IMR-90 (cell line): ENCODE measurements around the gene ACSL3. TPM values are rescaled to one million over a fixed set of nuclear protein-coding genes. Genes with fewer than 3 reads are reported as not detected.

Experiments
- ATAC-seq: fragments of 200-7000 bp; cut with Tn5 transposase; 2 replicates; pipeline ENCODE4 v1.9.1; 2020; ENCODE audit warnings: low read depth, mild to moderate bottlenecking, moderate library complexity
- BruUV-seq: library from RNA; stranded (reverse); fragments of 400-500 nt; replicated peaks from 2 replicates; lab custom pipeline; 2021; lab: Mats Ljungman, UMichigan
- CTCF ChIA-PET: fragments of 300-600 bp; formaldehyde crosslinking; extraction: SDS; loops from one replicate; lab custom pipeline; 2021; ENCODE audit warnings: antibody characterized with exemption; lab: Yijun Ruan, JAX
- POLR2A ChIA-PET: fragments of 300-600 bp; sonication (Branson Sonifier 250); formaldehyde crosslinking; loops from one replicate; lab custom pipeline; 2022; ENCODE audit warnings: antibody characterized with exemption; ENCODE audit not compliant: unreplicated experiment; lab: Charles Lee
- DNase-seq: peaks from one replicate; pipeline ENCODE4 v3.0.0; 2013
- H2AFZ ChIP-seq: replicated peaks from 2 replicates; pipeline ENCODE3; 2013; ENCODE audit warnings: low read length, mild to moderate bottlenecking; ENCODE audit not compliant: poor library complexity
- H2AK5ac ChIP-seq: 2 replicates; pipeline ENCODE4 v1.6.1; 2013; ENCODE audit warnings: low read depth, low read length, inconsistent platforms
- H2AK9ac ChIP-seq: replicated peaks from 2 replicates; pipeline ENCODE3; 2013; ENCODE audit warnings: mild to moderate bottlenecking, low read depth, low read length, moderate library complexity; ENCODE audit not compliant: poor library complexity
- H2BK120ac ChIP-seq: 2 replicates; pipeline ENCODE4 v1.6.1; 2013; ENCODE audit warnings: low read depth, low read length, inconsistent platforms
- H2BK15ac ChIP-seq: 3 replicates; pipeline ENCODE4 v1.6.1; 2013; ENCODE audit warnings: low read depth, low read length, inconsistent platforms
- H2BK20ac ChIP-seq: 2 replicates; pipeline ENCODE4 v1.6.1; 2013; ENCODE audit warnings: low read depth, mild to moderate bottlenecking, inconsistent platforms, low read length, moderate library complexity
- H2BK5ac ChIP-seq: 2 replicates; pipeline ENCODE4 v1.6.1; 2013; ENCODE audit warnings: mild to moderate bottlenecking, low read depth, low read length, inconsistent platforms; ENCODE audit not compliant: poor library complexity, severe bottlenecking
- H3K14ac ChIP-seq: replicated peaks from 2 replicates; pipeline ENCODE4 v1.6.1; 2013; ENCODE audit warnings: low read depth, low read length, inconsistent platforms
- H3K18ac ChIP-seq: 2 replicates; pipeline ENCODE4 v1.6.1; 2013; ENCODE audit warnings: low read depth, low read length, control low read depth
- H3K23ac ChIP-seq: 2 replicates; pipeline ENCODE4 v1.6.1; 2013; ENCODE audit warnings: low read depth, low read length, inconsistent platforms
- H3K27ac ChIP-seq: 2 replicates; pipeline ENCODE4 v1.5.1; 2013; ENCODE audit warnings: mild to moderate bottlenecking, control low read depth, low read length; ENCODE audit not compliant: insufficient read depth
- H3K27me3 ChIP-seq: 2 replicates; pipeline ENCODE4 v1.6.1; 2013; ENCODE audit warnings: low read length; ENCODE audit not compliant: control insufficient read depth, insufficient read depth
- H3K36me3 ChIP-seq: 2 replicates; pipeline ENCODE4 v1.6.1; 2013; ENCODE audit warnings: low read length, mixed read lengths; ENCODE audit not compliant: control insufficient read depth, insufficient read depth
- H3K4ac ChIP-seq: 2 replicates; pipeline ENCODE4 v1.6.1; 2013; ENCODE audit warnings: low read depth, low read length, inconsistent platforms
- H3K4me1 ChIP-seq: 2 replicates; pipeline ENCODE4 v1.6.1; 2013; ENCODE audit warnings: low read length, mixed read lengths; ENCODE audit not compliant: control insufficient read depth, insufficient read depth
- H3K4me2 ChIP-seq: 2 replicates; pipeline ENCODE4 v1.6.1; 2013; ENCODE audit warnings: low read depth, mild to moderate bottlenecking, control low read depth, low read length, moderate library complexity
- H3K4me3 ChIP-seq: 2 replicates; pipeline ENCODE4 v1.5.1; 2013; ENCODE audit warnings: low read depth, mild to moderate bottlenecking, control low read depth, low read length, moderate library complexity; ENCODE audit not compliant: insufficient read depth
- H3K56ac ChIP-seq: 2 replicates; pipeline ENCODE4 v1.6.1; 2013; ENCODE audit warnings: low read length, inconsistent platforms; ENCODE audit not compliant: insufficient read depth; ENCODE audit errors: extremely low read depth
- H3K79me1 ChIP-seq, 2 experiments: 2 replicates each; pipeline ENCODE4 v1.6.1; 2013; ENCODE audit warnings: low read length in 2 of 2, inconsistent platforms in 1 of 2, low read depth in 1 of 2
- H3K9ac ChIP-seq: 2 replicates; pipeline ENCODE4 v1.6.1; 2013; ENCODE audit warnings: low read depth, low read length, control low read depth
- H3K9me1 ChIP-seq: 2 replicates; pipeline ENCODE4 v1.6.1; 2013; ENCODE audit warnings: low read length, inconsistent platforms; ENCODE audit not compliant: insufficient read depth
- H3K9me3 ChIP-seq: 2 replicates; pipeline ENCODE4 v1.6.1; 2013; ENCODE audit warnings: low read length; ENCODE audit not compliant: control insufficient read depth, insufficient read depth
- H4K20me1 ChIP-seq: 2 replicates; pipeline ENCODE4 v1.6.1; 2013; ENCODE audit warnings: low read length, inconsistent platforms; ENCODE audit not compliant: insufficient read depth
- H4K5ac ChIP-seq: 2 replicates; pipeline ENCODE4 v1.6.1; 2013; ENCODE audit warnings: mild to moderate bottlenecking, low read depth, low read length, control low read depth
- H4K8ac ChIP-seq, 2 experiments: 2 replicates each; pipeline ENCODE4 v1.6.1; 2013; ENCODE audit warnings: low read depth in 2 of 2, low read length in 2 of 2, control low read depth in 1 of 2, inconsistent platforms in 1 of 2
- H4K91ac ChIP-seq: 2 replicates; pipeline ENCODE4 v1.6.1; 2013; ENCODE audit warnings: low read depth, low read length, inconsistent platforms; ENCODE audit not compliant: insufficient read depth
- BHLHE40 ChIP-seq: fragments of 150-350 bp; IDR thresholded peaks from 2 replicates; pipeline ENCODE4 v1.6.1; 2016; ENCODE audit warnings: mild to moderate bottlenecking, low read depth, low read length
- CEBPB ChIP-seq: IDR thresholded peaks from 2 replicates; pipeline ENCODE4 v1.6.1; 2012; ENCODE audit warnings: low read depth, low read length, improper control_type of control experiment
- CHD1 ChIP-seq: IDR thresholded peaks from 2 replicates; pipeline ENCODE4 v1.6.1; 2012; ENCODE audit warnings: low read depth, low read length, improper control_type of control experiment
- FOS ChIP-seq: fragments of 150-350 bp; IDR thresholded peaks from 2 replicates; pipeline ENCODE4 v1.6.1; 2016; ENCODE audit warnings: low read depth, low read length
- MAFK ChIP-seq: IDR thresholded peaks from 2 replicates; pipeline ENCODE4 v1.6.1; 2012; ENCODE audit warnings: low read depth, low read length, improper control_type of control experiment
- POLR2A ChIP-seq: IDR thresholded peaks from 2 replicates; pipeline ENCODE4 v1.6.1; 2012; ENCODE audit warnings: mild to moderate bottlenecking, low read depth, low read length
- RCOR1 ChIP-seq: IDR thresholded peaks from 2 replicates; pipeline ENCODE4 v1.6.1; 2012; ENCODE audit warnings: mild to moderate bottlenecking, low read length, improper control_type of control experiment; ENCODE audit not compliant: insufficient replicate concordance
- SMC3 ChIP-seq: fragments of 150-350 bp; IDR thresholded peaks from 2 replicates; pipeline ENCODE4 v1.6.1; 2016; ENCODE audit warnings: low read depth, mild to moderate bottlenecking, antibody characterized with exemption, low read length, moderate library complexity
- WGBS, 2 experiments: methylation state at CpG; one replicate each; pipeline versions ENCODE4 v1.1.5 to v1.1.7; 2013; ENCODE audit warnings: missing lambda C conversion rate in 2 of 2; ENCODE audit not compliant: insufficient read length in 1 of 2; ENCODE audit errors: extremely low coverage in 2 of 2; 5-methylcytosine and 5-hydroxymethylcytosine counted together
- dilution Hi-C: fragments of 300-500 bp; cut with HindIII; formaldehyde crosslinking; loops from one replicate; pipeline ENCODE4 v1.14.3; 2018; ENCODE audit warnings: low sequenced_read_pairs; ENCODE audit not compliant: unreplicated experiment
- in situ Hi-C: fragments of 300-500 bp; cut with MboI; formaldehyde crosslinking; loops from 3 replicates; pipeline ENCODE4 v1.14.3; 2019; ENCODE audit warnings: low sequenced_read_pairs, inconsistent platforms, mixed read lengths
- intact Hi-C: fragments of 100-400 bp; cut with micrococcal nuclease; formaldehyde crosslinking; loops from 2 replicates; pipeline ENCODE4 v1.10.0; 2022
- polyA plus RNA-seq, 3 experiments: library from polyadenylated mRNA; depleted of rRNA; stranded (reverse); fragments of >200 nt; gene quantifications; 2 replicates each; pipeline ENCODE4 v1.2.3, GENCODE V29; 2012; ENCODE audit warnings: low replicate concordance in 1 of 3
- total RNA-seq: library from RNA; depleted of rRNA; stranded (reverse); fragments of >200 nt; gene quantifications from 2 replicates; pipeline ENCODE4 v1.2.3, GENCODE V29; 2012

ACSL3 gene
- total and polyA plus RNA-seq, 2 of the 4 experiments (the other 2 are of a cell fraction) = 31.0 to 84.2 TPM

GRCh38 chr2:222950638-222951285 lies 89.9 kb downstream of the ACSL3 start:
- H3K4me3 ChIP-seq = no peak overlapping the region
- TF ChIP-seq POLR2A (no peak), RCOR1 (peak; percentile 94), MAFK (no peak), CHD1 (no peak), FOS (peak; percentile 54; the same call in 1 of the 2 replicates), CEBPB (no peak), BHLHE40 (0 out of 2 replicates have a peak, but pooled peaks have one; percentile 1), SMC3 (no peak)
- H2BK120ac ChIP-seq = peak overlapping the region; percentile 93
- H2AK9ac ChIP-seq = peak overlapping the region; percentile 67
- peak overlapping the region; percentile 95 for H3K27ac ChIP-seq
- H3K9ac ChIP-seq = peak overlapping the region; percentile 56; the same call in 1 of the 2 replicates
- no CpG with 5 or more reads among the region's 13 CpGs for WGBS, 2 experiments
- H3K23ac ChIP-seq = peak overlapping the region; percentile 44
- H3K14ac ChIP-seq = peak overlapping the region; percentile 61; the same call in 1 of the 2 replicates
- peak overlapping the region; percentile 89 for H2BK5ac ChIP-seq
- H3K27me3 ChIP-seq = no peaks in the 10 kb centered on the region
- peaks cover 11% of the 10 kb centered on the region for H3K4me1 ChIP-seq
- peak overlapping the region; percentile 79 for H2AK5ac ChIP-seq
- peak; percentile 85 for ATAC-seq
- H4K91ac ChIP-seq = peak overlapping the region; percentile 86; the same call in 1 of the 2 replicates
- H3K56ac ChIP-seq = peak overlapping the region; percentile 8; the same call in 1 of the 2 replicates
- intact Hi-C loops = no loop called here
- ChIA-PET POLR2A (no interaction called here), CTCF (interaction anchor here (1.3 kb wide), 2 partner anchors 9 to 21 kb away, joined by 6 read pairs; no protein-coding TSS in a partner anchor)
- peak overlapping the region; percentile 89 for H2BK20ac ChIP-seq
- H3K4me2 ChIP-seq = peak overlapping the region; percentile 53; the same call in 1 of the 2 replicates
- H3K36me3 ChIP-seq = no peaks in the 10 kb centered on the region
- in situ Hi-C loops = no loop called here
- H3K18ac ChIP-seq = peak overlapping the region; percentile 98
- H3K79me1 ChIP-seq = no peaks in the 10 kb centered on the region
- no peak overlapping the region for H2AFZ ChIP-seq
- peak overlapping the region; percentile 88; the same call in 1 of the 3 replicates for H2BK15ac ChIP-seq
- H4K8ac ChIP-seq = peak overlapping the region; percentile 55 to 90
- peak overlapping the region; percentile 90 for H3K4ac ChIP-seq
- H3K9me3 ChIP-seq = no peaks in the 10 kb centered on the region
- BruUV-seq = no TSS peak
- H4K5ac ChIP-seq = peak overlapping the region; percentile 98
- DNase-seq = peak; percentile 91
- H4K20me1 ChIP-seq = no peaks in the 10 kb centered on the region
- H3K9me1 ChIP-seq = peaks cover 4% of the 10 kb centered on the region; the same call in 1 of the 2 replicates
- dilution Hi-C loops = no loop called here
